ENCODE results near the gene ARHGAP26.

DNA sequence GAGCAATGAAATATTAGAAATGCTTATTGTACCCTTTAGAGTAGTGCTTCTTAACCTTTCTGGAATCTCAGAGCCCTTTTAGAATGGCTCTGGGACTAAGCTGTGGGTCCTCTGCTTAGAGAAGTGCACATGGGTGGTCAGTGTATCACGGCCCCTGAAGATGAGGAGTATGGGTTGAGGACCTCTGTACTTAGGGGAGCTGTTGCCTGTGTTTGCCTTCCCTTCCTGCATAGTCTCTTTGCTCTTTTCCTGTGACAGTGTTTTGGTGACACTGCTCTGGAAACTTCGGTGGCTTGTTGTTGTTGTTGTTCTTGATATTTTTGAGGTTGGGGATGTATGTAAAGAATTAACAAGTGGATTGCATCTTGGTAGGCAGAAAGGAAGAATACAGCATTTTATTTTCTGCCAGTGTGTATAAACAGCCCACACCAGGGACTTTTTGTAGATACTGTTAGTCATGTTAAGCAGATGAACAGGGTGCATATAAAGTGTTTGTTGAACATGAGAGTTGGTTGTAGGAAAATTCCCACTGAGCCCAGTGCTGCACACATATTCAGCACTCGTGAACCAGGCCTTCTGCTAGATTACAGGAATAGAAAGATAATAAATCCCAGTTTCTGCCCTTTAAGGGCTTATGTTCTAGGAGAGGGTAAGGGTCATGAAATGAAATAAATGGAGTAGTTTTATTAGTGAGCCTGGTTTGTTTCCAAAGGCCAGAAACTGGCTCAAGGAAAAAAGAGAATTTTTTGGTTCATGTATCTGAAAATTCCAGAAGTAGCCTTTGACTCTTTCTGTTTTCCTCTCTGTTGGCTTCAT, 199.7 kb downstream of the ARHGAP26 start:
- TF ChIP-seq, protein P1, sequence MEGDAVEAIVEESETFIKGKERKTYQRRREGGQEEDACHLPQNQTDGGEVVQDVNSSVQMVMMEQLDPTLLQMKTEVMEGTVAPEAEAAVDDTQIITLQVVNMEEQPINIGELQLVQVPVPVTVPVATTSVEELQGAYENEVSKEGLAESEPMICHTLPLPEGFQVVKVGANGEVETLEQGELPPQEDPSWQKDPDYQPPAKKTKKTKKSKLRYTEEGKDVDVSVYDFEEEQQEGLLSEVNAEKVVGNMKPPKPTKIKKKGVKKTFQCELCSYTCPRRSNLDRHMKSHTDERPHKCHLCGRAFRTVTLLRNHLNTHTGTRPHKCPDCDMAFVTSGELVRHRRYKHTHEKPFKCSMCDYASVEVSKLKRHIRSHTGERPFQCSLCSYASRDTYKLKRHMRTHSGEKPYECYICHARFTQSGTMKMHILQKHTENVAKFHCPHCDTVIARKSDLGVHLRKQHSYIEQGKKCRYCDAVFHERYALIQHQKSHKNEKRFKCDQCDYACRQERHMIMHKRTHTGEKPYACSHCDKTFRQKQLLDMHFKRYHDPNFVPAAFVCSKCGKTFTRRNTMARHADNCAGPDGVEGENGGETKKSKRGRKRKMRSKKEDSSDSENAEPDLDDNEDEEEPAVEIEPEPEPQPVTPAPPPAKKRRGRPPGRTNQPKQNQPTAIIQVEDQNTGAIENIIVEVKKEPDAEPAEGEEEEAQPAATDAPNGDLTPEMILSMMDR (IDR thresholded peaks at IDR 0.05) = no peak
- no peak for TF ChIP-seq POLR2A (IDR thresholded peaks at IDR 0.05)
